Activated CD4-positive, alpha-beta T cell treated with anti-CD3 and anti-CD28 coated beads for 36 hours (primary cell): ENCODE results near the gene MRTFB. TPM values are rescaled to one million over a fixed set of nuclear protein-coding genes. Genes with fewer than 3 reads are reported as not detected.

ENCODE experiments used
- ATAC-seq: fragments of 200-7000 bp; cut with Tn5 transposase; one replicate; pipeline ENCODE4 v1.10.0; 2021; ENCODE audit warnings: mild to moderate bottlenecking, moderate library complexity
- CTCF ChIA-PET: fragments of 350-600 bp; sonication (Branson Sonifier 250); formaldehyde crosslinking; loops from one replicate; lab custom pipeline; 2021; ENCODE audit warnings: antibody characterized with exemption; lab: Charles Lee
- POLR2A ChIA-PET: fragments of 350-600 bp; sonication (Branson Sonifier 250); formaldehyde crosslinking; loops from one replicate; lab custom pipeline; 2021; ENCODE audit warnings: antibody characterized with exemption, inconsistent platforms; lab: Charles Lee
- DNase-seq: peaks from one replicate; pipeline ENCODE4 v3.0.0-alpha.2; 2020
- H3K27ac Mint-ChIP-seq: one replicate; pipeline ENCODE4 v1.8.0; 2021; ENCODE audit warnings: mixed read lengths
- H3K27me3 Mint-ChIP-seq: one replicate; pipeline ENCODE4 v1.8.0; 2021; ENCODE audit warnings: mixed read lengths
- H3K36me3 Mint-ChIP-seq: one replicate; pipeline ENCODE4 v1.8.0; 2021; ENCODE audit warnings: low read depth, mixed read lengths
- H3K4me1 Mint-ChIP-seq: one replicate; pipeline ENCODE4 v1.8.0; 2021; ENCODE audit warnings: mixed read lengths
- H3K4me3 Mint-ChIP-seq: one replicate; pipeline ENCODE4 v1.8.0; 2021; ENCODE audit warnings: mild to moderate bottlenecking, moderate library complexity, mixed read lengths
- H3K9me3 Mint-ChIP-seq: one replicate; pipeline ENCODE4 v1.8.0; 2021; ENCODE audit warnings: low read depth, mixed read lengths
- intact Hi-C, 2 experiments: fragments of 100-400 bp; cut with DNase I in 1 of 2; cut with micrococcal nuclease in 1 of 2; formaldehyde crosslinking; loops; one replicate each; pipeline versions ENCODE4 v1.14.2 to v1.15.1; 2022 to 2024; cut with DNase I, micrococcal nuclease
- total RNA-seq, 2 experiments: library from RNA; stranded (reverse); gene quantifications; one replicate each; pipeline ENCODE4 v1.2.3, GENCODE V29; 2021

MRTFB gene
- total RNA-seq, 2 experiments from 2014 or later: 9.6 to 16.9 TPM

DNA sequence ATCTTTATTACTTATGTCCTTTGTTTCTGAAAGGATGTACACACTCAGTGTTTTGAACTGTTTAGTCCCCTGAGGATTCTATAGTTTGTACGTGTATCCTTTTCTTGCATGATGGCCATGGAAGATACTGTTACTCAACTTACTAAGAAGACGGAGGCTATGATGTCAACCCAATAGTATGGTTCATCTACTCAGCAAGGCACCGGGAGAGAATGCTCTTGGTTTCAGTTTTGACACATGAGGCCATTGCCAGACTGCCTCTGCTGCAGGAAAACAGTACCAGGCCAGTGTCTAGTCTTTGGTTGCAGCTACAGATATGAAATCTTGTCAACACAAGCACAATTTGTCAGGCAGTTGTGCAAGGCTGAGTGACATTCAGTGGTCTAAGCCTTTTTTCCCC lies 134.5 kb downstream of the MRTFB start:
- ChIA-PET CTCF (no interaction called here), POLR2A (no interaction called here)
- H3K9me3 Mint-ChIP-seq: no peaks in the 10 kb centered on the region
- peak; percentile 57 for ATAC-seq
- peak; percentile 10 for DNase-seq
- intact Hi-C loops: no loop called here
- peaks cover 2% of the 10 kb centered on the region for H3K36me3 Mint-ChIP-seq
- no peak overlapping the region for H3K27ac Mint-ChIP-seq
- H3K4me3 Mint-ChIP-seq: no peak overlapping the region
- peaks cover 2% of the 10 kb centered on the region for H3K4me1 Mint-ChIP-seq
- no peaks in the 10 kb centered on the region for H3K27me3 Mint-ChIP-seq

DNA sequence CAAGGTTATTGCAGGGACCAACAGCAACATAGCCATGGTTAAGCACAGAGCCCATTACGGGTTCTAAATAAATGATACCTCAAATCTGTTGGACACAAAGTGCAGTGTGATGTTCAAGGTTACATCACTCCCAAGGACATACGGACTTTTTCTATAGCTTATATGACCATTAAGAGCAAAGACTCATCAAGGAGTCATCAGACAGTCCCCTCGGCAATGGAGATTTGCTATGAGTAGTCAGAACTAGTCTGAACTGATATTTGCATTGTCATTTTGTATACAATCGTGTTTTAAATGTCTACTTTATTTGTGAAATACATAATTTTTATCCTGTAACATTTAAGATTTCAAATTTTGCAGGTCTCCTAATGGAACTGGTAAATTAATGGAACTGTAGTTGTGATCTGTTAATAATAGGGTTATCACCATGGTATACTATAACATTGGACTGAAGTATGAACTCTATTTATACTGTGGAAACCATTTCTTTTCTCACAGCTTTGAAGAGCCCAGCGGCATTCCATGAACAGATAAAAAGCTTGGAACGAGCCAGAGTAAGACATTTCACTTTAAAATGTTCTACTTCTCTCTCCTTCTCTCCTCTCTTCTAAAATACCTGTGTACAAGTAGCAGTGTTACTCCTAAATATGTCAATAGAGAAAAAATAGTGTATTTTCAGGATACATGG lies 140.9 kb downstream of the MRTFB start:
- intact Hi-C loops: no loop called here
- POLR2A ChIA-PET: no interaction called here
- H3K9me3 Mint-ChIP-seq: no peaks in the 10 kb centered on the region
- CTCF ChIA-PET: no interaction called here
- no peaks in the 10 kb centered on the region for H3K4me1 Mint-ChIP-seq
- no peak overlapping the region for H3K27ac Mint-ChIP-seq
- DNase-seq: no peak
- H3K36me3 Mint-ChIP-seq: peaks cover 8% of the 10 kb centered on the region
- no peak for ATAC-seq
- H3K4me3 Mint-ChIP-seq: no peak overlapping the region
- no peaks in the 10 kb centered on the region for H3K27me3 Mint-ChIP-seq

- H3K4me3 Mint-ChIP-seq: no peak overlapping the region
- H3K9me3 Mint-ChIP-seq: no peaks in the 10 kb centered on the region
- ATAC-seq (no peak), DNase-seq (no peak)
- no peak overlapping the region for H3K27ac Mint-ChIP-seq
- intact Hi-C loops: no loop called here
- no peaks in the 10 kb centered on the region for H3K27me3 Mint-ChIP-seq
- no peaks in the 10 kb centered on the region for H3K4me1 Mint-ChIP-seq
- ChIA-PET CTCF (no interaction called here), POLR2A (no interaction called here)
- peaks cover 23% of the 10 kb centered on the region for H3K36me3 Mint-ChIP-seq
Measured at GRCh38 chr16:14215941-14216340, 144.8 kb downstream of the MRTFB start.

DNA sequence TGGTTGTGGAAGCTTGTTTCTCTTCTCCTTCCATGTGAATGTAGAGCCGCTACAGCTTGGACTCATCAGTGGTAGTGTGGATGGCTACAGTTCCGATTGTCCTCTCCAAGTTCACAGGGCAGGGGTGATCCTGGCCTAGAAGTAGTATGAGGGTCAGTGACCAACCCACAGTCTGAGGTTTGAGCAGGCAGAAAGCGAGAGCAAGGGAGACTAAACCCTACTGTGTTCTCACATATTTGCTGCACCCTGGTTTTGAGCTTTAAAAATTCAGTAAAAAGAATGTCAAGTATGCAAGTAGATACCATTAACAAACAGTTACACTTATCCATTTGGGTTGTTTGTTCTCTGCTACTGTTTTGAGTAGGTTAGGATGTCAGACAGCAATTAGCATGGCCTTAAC lies 148.9 kb downstream of the MRTFB start:
- peaks cover 45% of the 10 kb centered on the region for H3K36me3 Mint-ChIP-seq
- no peak overlapping the region for H3K27ac Mint-ChIP-seq
- no peaks in the 10 kb centered on the region for H3K4me1 Mint-ChIP-seq
- intact Hi-C loops: no loop called here
- ChIA-PET CTCF (interaction anchor here (1.3 kb wide), 1 partner anchor 17 kb away, joined by 3 read pairs; no protein-coding TSS in a partner anchor), POLR2A (no interaction called here)
- H3K9me3 Mint-ChIP-seq: peaks cover 1% of the 10 kb centered on the region
- no peak for ATAC-seq
- no peak for DNase-seq
- H3K27me3 Mint-ChIP-seq: no peaks in the 10 kb centered on the region
- no peak overlapping the region for H3K4me3 Mint-ChIP-seq

GRCh38 chr16:14223632-14224031 lies 152.5 kb downstream of the MRTFB start:
- Mint-ChIP-seq H3K27me3 (no peaks in the 10 kb centered on the region), H3K4me3 (no peak overlapping the region), H3K4me1 (no peaks in the 10 kb centered on the region), H3K9me3 (peaks cover 1% of the 10 kb centered on the region), H3K36me3 (peaks cover 42% of the 10 kb centered on the region), H3K27ac (no peak overlapping the region)
- DNase-seq (no peak), ATAC-seq (no peak)
- intact Hi-C loops: no loop called here
- CTCF ChIA-PET: no interaction called here
- POLR2A ChIA-PET: no interaction called here

GRCh38 chr16:14225457-14225856 lies 154.3 kb downstream of the MRTFB start:
- Mint-ChIP-seq H3K9me3 (peaks cover 1% of the 10 kb centered on the region), H3K27me3 (no peaks in the 10 kb centered on the region), H3K36me3 (peaks cover 34% of the 10 kb centered on the region), H3K4me3 (no peak overlapping the region), H3K27ac (no peak overlapping the region), H3K4me1 (no peaks in the 10 kb centered on the region)
- ATAC-seq: no peak
- intact Hi-C loops: no loop called here
- CTCF ChIA-PET: no interaction called here
- DNase-seq: no peak
- POLR2A ChIA-PET: no interaction called here

DNA sequence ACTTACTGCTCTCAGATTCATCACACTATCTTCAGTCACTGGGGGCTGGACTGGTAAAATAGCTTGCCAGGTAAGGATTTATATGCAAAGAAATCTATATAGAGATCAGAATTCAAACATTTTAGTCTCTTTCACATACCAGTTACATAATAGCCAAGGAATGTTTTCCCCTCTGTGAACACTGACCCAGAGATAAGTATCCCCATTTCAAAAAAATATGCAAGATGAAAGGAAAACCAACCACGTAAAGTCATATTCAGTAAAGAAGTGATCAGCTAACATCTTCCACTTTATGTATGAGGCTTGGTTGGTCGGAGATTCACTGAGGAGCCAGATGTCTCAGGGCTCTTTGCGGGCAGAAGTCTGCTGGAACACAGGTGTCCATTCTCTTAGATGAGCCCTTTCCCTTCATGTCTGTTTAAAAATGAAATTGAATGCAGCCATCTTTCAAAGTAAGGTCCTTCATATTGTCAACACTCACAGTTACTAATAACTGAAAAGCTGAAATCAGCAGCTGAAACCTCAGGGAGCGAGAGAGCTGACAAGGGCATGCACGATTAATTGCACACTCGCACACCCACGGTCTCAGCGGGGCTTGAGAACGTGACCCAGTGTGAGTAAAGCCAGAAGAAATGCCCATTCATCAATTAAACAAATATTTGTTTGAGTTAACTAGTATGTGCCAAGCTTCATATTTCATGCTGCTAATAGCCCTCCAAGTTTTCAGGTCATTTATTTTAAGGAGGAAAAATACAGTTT lies 161.2 kb downstream of the MRTFB start:
- Mint-ChIP-seq H3K27ac (no peak overlapping the region), H3K36me3 (peaks cover 3% of the 10 kb centered on the region), H3K4me3 (no peak overlapping the region), H3K9me3 (no peaks in the 10 kb centered on the region), H3K27me3 (no peaks in the 10 kb centered on the region), H3K4me1 (no peaks in the 10 kb centered on the region)
- DNase-seq (no peak), ATAC-seq (no peak)
- intact Hi-C loops: no loop called here
- ChIA-PET POLR2A (no interaction called here), CTCF (interaction anchor here (1.3 kb wide), 1 partner anchor 312 kb away, joined by 5 read pairs; the partner anchor contains the start of gene ERCC4)

DNA sequence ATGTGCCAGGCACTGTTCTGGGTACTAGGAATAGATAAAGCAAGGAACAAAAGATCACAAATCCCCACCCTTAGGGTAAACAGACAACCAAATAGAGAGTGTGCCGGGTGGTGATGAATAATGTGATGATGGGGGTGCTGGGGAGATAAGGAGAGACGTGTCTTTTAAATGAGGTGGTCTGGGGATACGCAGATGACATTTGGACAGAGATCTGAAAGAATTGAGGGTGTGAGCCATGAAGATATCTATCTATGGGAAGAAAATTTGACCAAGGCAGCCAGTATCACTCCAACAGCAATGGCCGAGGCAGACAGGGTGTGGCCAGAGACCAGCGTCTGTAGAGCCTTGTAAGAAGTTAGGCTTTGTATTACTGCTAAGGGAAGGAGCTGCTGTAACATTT lies 165.3 kb downstream of the MRTFB start:
- intact Hi-C loops: no loop called here
- Mint-ChIP-seq H3K27me3 (no peaks in the 10 kb centered on the region), H3K27ac (no peak overlapping the region), H3K4me1 (no peaks in the 10 kb centered on the region), H3K9me3 (no peaks in the 10 kb centered on the region), H3K4me3 (no peak overlapping the region), H3K36me3 (peaks cover 8% of the 10 kb centered on the region)
- ATAC-seq: no peak
- no peak for DNase-seq
- ChIA-PET POLR2A (no interaction called here), CTCF (interaction anchor here (1.4 to 1.6 kb wide), 2 partner anchors 13 to 313 kb away, joined by 3 read pairs; no protein-coding TSS in a partner anchor)

DNA sequence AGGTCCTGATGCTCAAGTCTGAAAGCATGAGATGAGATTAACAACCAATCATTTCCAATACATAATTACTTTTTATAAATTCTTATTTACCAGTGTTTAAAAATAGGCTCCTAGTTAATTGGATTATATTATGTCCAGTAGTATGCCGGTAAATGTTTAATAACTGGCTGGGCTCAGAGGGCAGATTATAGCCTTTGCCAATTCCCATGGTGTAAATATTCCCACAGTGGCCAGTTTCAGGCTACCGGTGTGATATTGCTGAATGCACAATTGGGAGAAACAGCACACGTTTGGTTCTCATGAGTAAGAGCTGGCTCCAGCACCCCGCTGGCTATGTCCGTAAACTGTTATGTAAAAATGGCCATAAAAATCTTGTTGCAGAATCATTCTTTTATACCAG lies 167.6 kb downstream of the MRTFB start:
- Mint-ChIP-seq H3K4me1 (no peaks in the 10 kb centered on the region), H3K36me3 (peaks cover 8% of the 10 kb centered on the region), H3K27ac (no peak overlapping the region), H3K4me3 (no peak overlapping the region), H3K9me3 (no peaks in the 10 kb centered on the region), H3K27me3 (no peaks in the 10 kb centered on the region)
- ATAC-seq: no peak
- POLR2A ChIA-PET: no interaction called here
- DNase-seq: no peak
- intact Hi-C loops: no loop called here
- CTCF ChIA-PET: interaction anchor here (0.7 to 1.4 kb wide), 2 partner anchors 11 to 170 kb away, joined by 3 to 4 read pairs; no protein-coding TSS in a partner anchor

- Mint-ChIP-seq H3K27me3 (no peaks in the 10 kb centered on the region), H3K9me3 (no peaks in the 10 kb centered on the region), H3K4me3 (no peak overlapping the region), H3K4me1 (peaks cover 9% of the 10 kb centered on the region), H3K27ac (no peak overlapping the region), H3K36me3 (peaks cover 5% of the 10 kb centered on the region)
- POLR2A ChIA-PET: no interaction called here
- intact Hi-C loops: loop anchor here in 1 of 2 experiments (10.0 kb wide), 1 partner anchor 315 kb away; the partner anchor contains the start of gene ERCC4
- DNase-seq (no peak), ATAC-seq (no peak)
- CTCF ChIA-PET: interaction anchor here (0.5 to 1.4 kb wide), 3 partner anchors 9 to 1821 kb away, joined by 3 read pairs; no protein-coding TSS in a partner anchor
Measured at GRCh38 chr16:14239791-14240190, 168.7 kb downstream of the MRTFB start.

- ChIA-PET CTCF (interaction anchor here (0.5 to 1.4 kb wide), 4 partner anchors 8 to 1821 kb away, joined by 3 to 4 read pairs (median 3); no protein-coding TSS in a partner anchor), POLR2A (no interaction called here)
- no peak for DNase-seq
- Mint-ChIP-seq H3K27me3 (no peaks in the 10 kb centered on the region), H3K4me1 (peaks cover 9% of the 10 kb centered on the region), H3K4me3 (no peak overlapping the region), H3K27ac (no peak overlapping the region), H3K36me3 (peaks cover 5% of the 10 kb centered on the region), H3K9me3 (no peaks in the 10 kb centered on the region)
- intact Hi-C loops: loop anchor here in 1 of 2 experiments (10.0 kb wide), 1 partner anchor 316 kb away; the partner anchor contains the start of gene ERCC4
- ATAC-seq: no peak
Measured at GRCh38 chr16:14240219-14240843, 169.2 kb downstream of the MRTFB start.
